ENCODE results near the gene KCNQ1.

KCNQ1 gene

DNA sequence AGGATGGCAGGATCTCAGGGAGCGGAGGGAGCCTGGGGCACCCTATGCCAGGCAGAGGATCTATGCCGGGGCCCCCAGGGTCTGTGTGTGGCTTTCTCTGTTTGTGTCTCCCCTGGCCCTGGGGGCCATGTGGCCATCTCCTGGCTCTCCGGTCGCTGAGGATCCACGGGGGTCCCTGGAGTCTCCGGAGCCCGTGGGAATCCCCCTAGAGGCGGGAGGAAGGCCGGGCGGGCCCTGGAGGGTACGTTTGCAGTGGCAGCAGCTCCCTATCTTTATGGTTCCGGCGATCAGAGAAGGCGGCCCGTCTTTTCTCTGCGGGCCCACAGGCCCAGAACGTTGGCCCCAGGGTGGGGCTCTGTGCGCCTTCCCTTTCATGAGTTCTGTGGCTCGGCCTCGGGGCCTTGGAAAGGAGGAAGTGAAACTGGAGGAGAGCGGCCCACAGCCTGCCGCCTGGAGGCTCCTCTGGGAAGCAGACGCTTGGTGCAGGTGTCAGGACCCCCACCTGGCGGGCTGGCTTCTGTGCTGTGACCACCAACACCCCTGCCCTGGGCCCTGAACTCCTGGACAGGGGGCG is 82.1 kb downstream of the KCNQ1 start:
- no peak overlapping the region for H2BK12ac ChIP-seq (ENCODE audit: low read length in 2 of 2)
- no peak for DNase-seq

DNA sequence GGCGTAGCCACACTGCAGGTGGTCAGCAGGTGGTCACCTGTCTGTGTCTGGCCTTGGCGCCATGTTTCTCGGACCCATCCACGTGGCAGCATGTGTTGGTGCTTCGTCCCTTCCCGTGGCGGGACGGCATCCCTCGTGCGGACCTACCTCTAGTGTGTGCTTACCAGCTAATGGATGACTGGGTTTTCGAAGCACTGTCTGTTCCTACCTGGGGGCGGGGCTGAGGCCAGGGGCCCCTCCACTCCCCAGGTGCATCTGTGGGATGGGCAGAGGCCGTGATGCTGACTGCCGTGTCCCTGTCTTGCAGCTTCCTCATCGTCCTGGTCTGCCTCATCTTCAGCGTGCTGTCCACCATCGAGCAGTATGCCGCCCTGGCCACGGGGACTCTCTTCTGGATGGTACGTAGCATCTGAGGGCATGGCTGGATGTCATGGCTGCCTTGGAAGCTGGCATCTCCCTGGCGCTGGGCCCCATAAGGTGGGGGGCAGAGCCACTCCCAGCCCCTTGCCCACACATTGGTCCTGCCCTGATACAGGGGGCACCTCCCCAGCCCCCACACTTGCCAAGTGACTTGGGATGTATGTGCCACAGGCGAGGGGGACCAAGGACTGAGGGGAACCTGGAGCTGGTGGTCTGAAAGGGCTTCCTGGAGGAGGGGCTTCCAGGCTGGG is 82.9 kb downstream of the KCNQ1 start:
- Histone ChIP-seq H3K23ac (ENCODE audit: low read length in 2 of 2) (no peak overlapping the region), H3K36me3 (ENCODE audit: control insufficient read depth in 1 of 2, insufficient read depth in 2 of 2, low read depth in 1 of 2, low read length in 2 of 2) (no peaks in the 10 kb centered on the region), H2AK5ac (ENCODE audit: low read length, severe bottlenecking) (no peak overlapping the region), H3K27ac (ENCODE audit: low read length, poor library complexity, severe bottlenecking) (no peak overlapping the region), H3K4me3 (ENCODE audit: insufficient read depth in 1 of 2, low read depth in 1 of 2, low read length in 2 of 2) (no peak overlapping the region), H2BK5ac (ENCODE audit: low read depth, low read length, poor library complexity, severe bottlenecking) (no peak overlapping the region), H2BK12ac (ENCODE audit: low read length in 2 of 2) (no peak overlapping the region), H4K8ac (ENCODE audit: low read length) (no peak overlapping the region), H3K4ac (ENCODE audit: low read depth in 1 of 2, low read length in 2 of 2) (no peak overlapping the region), H4K91ac (ENCODE audit: low read length) (peak overlapping the region; percentile 34), H3K79me1 (replicated peaks; ENCODE audit: low read length, poor library complexity, severe bottlenecking) (no peaks in the 10 kb centered on the region), H3K27me3 (ENCODE audit: control insufficient read depth in 1 of 2, insufficient read depth in 1 of 2, low read length in 2 of 2) (peaks cover 27 to 76% of the 10 kb centered on the region in 2 experiments), H2BK120ac (ENCODE audit: low read depth, low read length) (no peak overlapping the region), H3K14ac (ENCODE audit: low read length in 2 of 2) (no peak overlapping the region), H2BK15ac (ENCODE audit: low read depth, poor library complexity, severe bottlenecking) (no peak overlapping the region), H3K4me1 (ENCODE audit: control insufficient read depth, insufficient read depth, low read depth, low read length) (peaks cover 4% of the 10 kb centered on the region), H2AFZ (ENCODE audit: low read depth, low read length) (no peak overlapping the region), H3K9ac (ENCODE audit: low read length) (no peak overlapping the region), H3K18ac (ENCODE audit: low read depth in 1 of 2, low read length in 2 of 2) (no peak overlapping the region), H3K4me2 (ENCODE audit: low read length, poor library complexity, severe bottlenecking) (no peak overlapping the region), H3K9me3 (ENCODE audit: control insufficient read depth, low read length) (no peaks in the 10 kb centered on the region)
- 93% methylated on average over 21 of the region's 22 CpGs for WGBS
- no peak for DNase-seq

More for the DNA sequence above, 82.1 kb downstream of the KCNQ1 start:
- Histone ChIP-seq H3K79me1 (replicated peaks; ENCODE audit: low read length, poor library complexity, severe bottlenecking) (no peaks in the 10 kb centered on the region), H3K4me3 (ENCODE audit: insufficient read depth in 1 of 2, low read depth in 1 of 2, low read length in 2 of 2) (no peak overlapping the region), H2BK120ac (ENCODE audit: low read depth, low read length) (no peak overlapping the region), H3K36me3 (ENCODE audit: control insufficient read depth in 1 of 2, insufficient read depth in 2 of 2, low read depth in 1 of 2, low read length in 2 of 2) (no peaks in the 10 kb centered on the region), H3K18ac (ENCODE audit: low read depth in 1 of 2, low read length in 2 of 2) (no peak overlapping the region), H3K4ac (ENCODE audit: low read depth in 1 of 2, low read length in 2 of 2) (no peak overlapping the region), H2BK5ac (ENCODE audit: low read depth, low read length, poor library complexity, severe bottlenecking) (no peak overlapping the region), H2AFZ (ENCODE audit: low read depth, low read length) (no peak overlapping the region), H4K8ac (ENCODE audit: low read length) (no peak overlapping the region), H3K27me3 (ENCODE audit: control insufficient read depth in 1 of 2, insufficient read depth in 1 of 2, low read length in 2 of 2) (peaks cover 27 to 70% of the 10 kb centered on the region in 2 experiments), H2AK5ac (ENCODE audit: low read length, severe bottlenecking) (no peak overlapping the region), H3K4me1 (ENCODE audit: control insufficient read depth, insufficient read depth, low read depth, low read length) (no peaks in the 10 kb centered on the region), H3K9ac (ENCODE audit: low read length) (peak overlapping the region; percentile 18), H3K27ac (ENCODE audit: low read length, poor library complexity, severe bottlenecking) (no peak overlapping the region), H2BK15ac (ENCODE audit: low read depth, poor library complexity, severe bottlenecking) (peak overlapping the region; percentile 23), H4K91ac (ENCODE audit: low read length) (no peak overlapping the region), H3K4me2 (ENCODE audit: low read length, poor library complexity, severe bottlenecking) (no peak overlapping the region), H3K23ac (ENCODE audit: low read length in 2 of 2) (no peak overlapping the region), H3K9me3 (ENCODE audit: control insufficient read depth, low read length) (no peaks in the 10 kb centered on the region), H3K14ac (ENCODE audit: low read length in 2 of 2) (no peak overlapping the region)
- WGBS = 55% methylated on average over 24 of the region's 25 CpGs

DNA sequence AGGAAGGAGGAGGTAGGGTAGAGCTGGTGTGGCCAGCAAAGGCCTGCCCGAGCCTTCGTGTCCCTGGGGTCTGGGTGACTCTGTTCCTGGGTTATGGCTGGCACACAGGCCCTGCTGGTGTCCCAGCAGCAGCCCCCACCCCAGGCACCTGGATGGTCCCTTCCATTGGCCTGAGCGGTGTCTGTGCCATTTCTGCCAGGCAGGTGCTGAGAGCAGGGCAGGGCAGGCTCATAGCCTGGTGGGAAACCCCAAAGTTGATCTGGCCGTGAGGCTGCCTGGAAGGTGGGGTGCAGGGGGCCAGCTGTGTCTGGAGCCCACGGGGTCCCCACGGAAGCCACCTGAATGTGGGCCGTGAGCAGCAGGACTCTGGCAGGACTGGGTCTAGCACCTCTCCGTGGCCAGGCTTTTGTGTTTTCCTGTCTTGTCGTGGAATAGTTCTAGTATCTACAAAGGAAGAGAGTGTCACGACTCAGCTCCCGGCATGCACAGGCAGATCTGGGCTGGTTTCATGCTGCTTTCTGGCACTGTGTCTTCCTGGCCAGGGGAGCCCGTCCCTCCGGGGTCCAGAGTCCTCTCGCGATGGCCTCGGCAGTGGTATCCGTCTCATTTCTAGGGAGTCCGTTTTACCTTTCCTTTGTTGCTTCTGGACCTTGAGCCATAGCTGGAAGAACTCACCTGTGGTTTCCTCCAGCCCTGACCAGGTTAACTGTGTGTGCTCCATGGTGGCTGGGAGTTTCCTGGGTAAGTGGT is 83.7 kb downstream of the KCNQ1 start:
- no peak overlapping the region for H4K8ac ChIP-seq (ENCODE audit: low read length)
- no peak overlapping the region for H2BK120ac ChIP-seq (ENCODE audit: low read depth, low read length)
- no peaks in the 10 kb centered on the region for H3K79me1 ChIP-seq (replicated peaks; ENCODE audit: low read length, poor library complexity, severe bottlenecking)
- no peak overlapping the region for H2BK15ac ChIP-seq (ENCODE audit: low read depth, poor library complexity, severe bottlenecking)
- no peak overlapping the region for H2BK5ac ChIP-seq (ENCODE audit: low read depth, low read length, poor library complexity, severe bottlenecking)
- H3K18ac ChIP-seq (ENCODE audit: low read depth in 1 of 2, low read length in 2 of 2) = no peak overlapping the region
- peak overlapping the region; percentile 34 for H4K91ac ChIP-seq (ENCODE audit: low read length)
- no peaks in the 10 kb centered on the region for H3K9me3 ChIP-seq (ENCODE audit: control insufficient read depth, low read length)
- no peak overlapping the region for H3K14ac ChIP-seq (ENCODE audit: low read length in 2 of 2)
- WGBS = 88% methylated on average over 18 of the region's 18 CpGs
- no peak for DNase-seq
- no peak overlapping the region for H3K9ac ChIP-seq (ENCODE audit: low read length)
- H3K23ac ChIP-seq (ENCODE audit: low read length in 2 of 2) = no peak overlapping the region
- no peak overlapping the region for H3K4me2 ChIP-seq (ENCODE audit: low read length, poor library complexity, severe bottlenecking)
- no peak overlapping the region for H3K4ac ChIP-seq (ENCODE audit: low read depth in 1 of 2, low read length in 2 of 2)
- no peak overlapping the region for H2BK12ac ChIP-seq (ENCODE audit: low read length in 2 of 2)
- H2AFZ ChIP-seq (ENCODE audit: low read depth, low read length) = no peak overlapping the region
- H2AK5ac ChIP-seq (ENCODE audit: low read length, severe bottlenecking) = no peak overlapping the region
- no peak overlapping the region for H3K4me3 ChIP-seq (ENCODE audit: insufficient read depth in 1 of 2, low read depth in 1 of 2, low read length in 2 of 2)
- peaks cover 10% of the 10 kb centered on the region for H3K4me1 ChIP-seq (ENCODE audit: control insufficient read depth, insufficient read depth, low read depth, low read length)
- peaks cover 27 to 75% of the 10 kb centered on the region in 2 experiments for H3K27me3 ChIP-seq (ENCODE audit: control insufficient read depth in 1 of 2, insufficient read depth in 1 of 2, low read length in 2 of 2)
- H3K27ac ChIP-seq (ENCODE audit: low read length, poor library complexity, severe bottlenecking) = no peak overlapping the region
- no peaks in the 10 kb centered on the region for H3K36me3 ChIP-seq (ENCODE audit: control insufficient read depth in 1 of 2, insufficient read depth in 2 of 2, low read depth in 1 of 2, low read length in 2 of 2)

DNA sequence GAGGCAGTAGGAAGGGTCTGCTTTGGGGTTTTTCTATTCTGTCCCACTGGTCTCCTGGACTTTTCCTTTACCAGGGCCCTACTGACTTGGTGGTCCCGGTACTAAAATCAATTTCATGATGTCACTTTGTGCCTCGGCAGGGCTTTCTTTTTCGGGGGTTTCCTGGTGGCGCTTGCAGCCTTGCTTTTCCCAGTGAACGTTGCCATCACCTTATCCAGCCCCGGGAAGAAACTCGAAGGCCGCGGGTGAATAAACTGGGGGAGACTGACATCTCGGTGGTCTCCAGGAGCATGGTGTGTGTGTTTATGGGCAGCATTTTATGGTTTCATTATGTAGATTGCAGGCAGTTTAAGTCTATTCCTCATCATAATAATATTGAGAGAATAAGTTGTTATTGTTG is 84.4 kb downstream of the KCNQ1 start:
- Histone ChIP-seq H3K18ac (ENCODE audit: low read depth in 1 of 2, low read length in 2 of 2) (no peak overlapping the region), H2AK5ac (ENCODE audit: low read length, severe bottlenecking) (no peak overlapping the region), H2BK5ac (ENCODE audit: low read depth, low read length, poor library complexity, severe bottlenecking) (no peak overlapping the region), H4K91ac (ENCODE audit: low read length) (no peak overlapping the region), H3K23ac (ENCODE audit: low read length in 2 of 2) (no peak overlapping the region), H3K4me1 (ENCODE audit: control insufficient read depth, insufficient read depth, low read depth, low read length) (peaks cover 15% of the 10 kb centered on the region), H3K4me2 (ENCODE audit: low read length, poor library complexity, severe bottlenecking) (no peak overlapping the region), H4K8ac (ENCODE audit: low read length) (no peak overlapping the region), H3K36me3 (ENCODE audit: control insufficient read depth in 1 of 2, insufficient read depth in 2 of 2, low read depth in 1 of 2, low read length in 2 of 2) (no peaks in the 10 kb centered on the region), H2AFZ (ENCODE audit: low read depth, low read length) (no peak overlapping the region), H3K14ac (ENCODE audit: low read length in 2 of 2) (no peak overlapping the region), H3K9ac (ENCODE audit: low read length) (no peak overlapping the region), H3K4ac (ENCODE audit: low read depth in 1 of 2, low read length in 2 of 2) (no peak overlapping the region), H3K4me3 (ENCODE audit: insufficient read depth in 1 of 2, low read depth in 1 of 2, low read length in 2 of 2) (no peak overlapping the region), H3K27me3 (ENCODE audit: control insufficient read depth in 1 of 2, insufficient read depth in 1 of 2, low read length in 2 of 2) (peaks cover 27 to 75% of the 10 kb centered on the region in 2 experiments), H2BK12ac (ENCODE audit: low read length in 2 of 2) (no peak overlapping the region), H2BK15ac (ENCODE audit: low read depth, poor library complexity, severe bottlenecking) (no peak overlapping the region), H2BK120ac (ENCODE audit: low read depth, low read length) (no peak overlapping the region), H3K9me3 (ENCODE audit: control insufficient read depth, low read length) (no peaks in the 10 kb centered on the region), H3K27ac (ENCODE audit: low read length, poor library complexity, severe bottlenecking) (no peak overlapping the region), H3K79me1 (replicated peaks; ENCODE audit: low read length, poor library complexity, severe bottlenecking) (no peaks in the 10 kb centered on the region)
- DNase-seq = no peak
- 81% methylated on average over 10 of the region's 10 CpGs for WGBS

Measured in mesenchymal stem cell (in vitro differentiated cells and primary cell).